DND-41 (cell line): Measurements from ENCODE around the gene SRMS.

ENCODE experiments used
- ATAC-seq: fragments of 200-7000 bp; cut with Tn5 transposase; 3 replicates; pipeline ENCODE4 v1.9.1; 2021; ENCODE audit warnings: low read depth; ENCODE audit not compliant: insufficient read depth
- DNase-seq: peaks from one replicate; pipeline ENCODE4 v3.0.0-alpha.2; 2020
- H2AFZ ChIP-seq: 2 replicates; pipeline ENCODE4 v1.6.0; 2012; ENCODE audit warnings: low read depth, low read length
- H3K27ac ChIP-seq: 2 replicates; pipeline ENCODE4 v1.5.1; 2012; ENCODE audit warnings: low read length, inconsistent platforms
- H3K27me3 ChIP-seq: fragments of 200-600 bp; sonication (generic); 2 replicates; pipeline ENCODE4 v1.6.0; 2012; ENCODE audit warnings: low read length, mild to moderate bottlenecking, inconsistent platforms; ENCODE audit not compliant: insufficient read depth, poor library complexity
- H3K36me3 ChIP-seq: 2 replicates; pipeline ENCODE4 v1.5.1; 2012; ENCODE audit warnings: low read length, inconsistent platforms; ENCODE audit not compliant: insufficient read depth
- H3K4me1 ChIP-seq: 2 replicates; pipeline ENCODE4 v1.5.1; 2012; ENCODE audit warnings: mild to moderate bottlenecking, low read length; ENCODE audit not compliant: insufficient read depth
- H3K4me2 ChIP-seq: 2 replicates; pipeline ENCODE4 v1.6.0; 2012; ENCODE audit warnings: mild to moderate bottlenecking, moderate library complexity, low read length, inconsistent platforms; ENCODE audit not compliant: insufficient read depth
- H3K4me3 ChIP-seq, 2 experiments: fragments of 200-600 bp in 1 of 2; shearing (Covaris generic) in 1 of 2; 2 replicates each; pipeline ENCODE4 v1.5.1; 2012 to 2016; ENCODE audit warnings: inconsistent platforms in 2 of 2, low read length in 2 of 2, mild to moderate bottlenecking in 2 of 2, low read depth in 1 of 2, moderate library complexity in 1 of 2
- H3K79me2 ChIP-seq: 2 replicates; pipeline ENCODE4 v1.6.0; 2012; ENCODE audit warnings: low read length, inconsistent platforms; ENCODE audit not compliant: insufficient read depth
- H3K9ac ChIP-seq: 2 replicates; pipeline ENCODE4 v1.6.0; 2012; ENCODE audit warnings: low read depth, mild to moderate bottlenecking, inconsistent platforms, low read length, moderate library complexity
- H3K9me3 ChIP-seq: 2 replicates; pipeline ENCODE4 v1.5.1; 2012; ENCODE audit warnings: low read length, moderate library complexity, mild to moderate bottlenecking, inconsistent platforms; ENCODE audit not compliant: insufficient read depth, severe bottlenecking
- H4K20me1 ChIP-seq: 2 replicates; pipeline ENCODE4 v1.6.0; 2012; ENCODE audit warnings: low read length; ENCODE audit not compliant: insufficient read depth
- CTCF ChIP-seq: IDR thresholded peaks from 2 replicates; pipeline ENCODE4 v1.5.1; 2012; ENCODE audit warnings: borderline replicate concordance, low read length, moderate library complexity, mild to moderate bottlenecking; ENCODE audit not compliant: poor library complexity, severe bottlenecking; ENCODE audit errors: extremely low read depth
- EZH2 ChIP-seq: IDR thresholded peaks from 3 replicates; pipeline ENCODE4 v1.6.1; 2012; ENCODE audit warnings: borderline replicate concordance, low read depth, mild to moderate bottlenecking, moderate library complexity, low read length, inconsistent platforms; ENCODE audit not compliant: severe bottlenecking

SRMS gene

GRCh38 chr20:63558804-63559484 lies 11.4 kb upstream of the SRMS start:
- no peak for TF ChIP-seq CTCF
- TF ChIP-seq EZH2, result no peak
- Histone ChIP-seq H3K36me3 (no peaks in the 10 kb centered on the region), H3K4me2 (no peak overlapping the region), H3K79me2 (no peaks in the 10 kb centered on the region), H3K27ac (no peak overlapping the region), H2AFZ (no peak overlapping the region), H3K9ac (no peak overlapping the region), H3K9me3 (no peaks in the 10 kb centered on the region), H3K4me1 (peaks cover 10% of the 10 kb centered on the region), H3K27me3 (no peaks in the 10 kb centered on the region), H4K20me1 (peaks cover 9% of the 10 kb centered on the region), H3K4me3 (no peak overlapping the region)
- no peak for DNase-seq
- no peak for ATAC-seq

GRCh38 chr20:63557481-63557891 lies 9.9 kb upstream of the SRMS start:
- Histone ChIP-seq H3K79me2 (no peaks in the 10 kb centered on the region), H3K4me2 (no peak overlapping the region), H3K4me3 (no peak overlapping the region), H4K20me1 (peaks cover 9% of the 10 kb centered on the region), H2AFZ (no peak overlapping the region), H3K4me1 (peaks cover 25% of the 10 kb centered on the region), H3K27me3 (no peaks in the 10 kb centered on the region), H3K27ac (no peak overlapping the region), H3K9me3 (no peaks in the 10 kb centered on the region), H3K36me3 (no peaks in the 10 kb centered on the region), H3K9ac (no peak overlapping the region)
- DNase-seq (no peak), ATAC-seq (no peak)
- TF ChIP-seq CTCF, result no peak
- TF ChIP-seq EZH2, result no peak

- DNase-seq, result no peak
- H3K27ac ChIP-seq, result no peak overlapping the region
- no peak overlapping the region for H3K4me2 ChIP-seq
- H3K27me3 ChIP-seq, result no peaks in the 10 kb centered on the region
- H3K4me1 ChIP-seq, result peaks cover 30% of the 10 kb centered on the region
- no peak overlapping the region for H3K4me3 ChIP-seq
- TF ChIP-seq EZH2 (no peak), CTCF (no peak)
- no peaks in the 10 kb centered on the region for H3K79me2 ChIP-seq
- H2AFZ ChIP-seq, result no peak overlapping the region
- H3K9ac ChIP-seq, result no peak overlapping the region
- H3K36me3 ChIP-seq, result no peaks in the 10 kb centered on the region
- H4K20me1 ChIP-seq, result peaks cover 9% of the 10 kb centered on the region
- H3K9me3 ChIP-seq, result no peaks in the 10 kb centered on the region
- ATAC-seq, result no peak
Observed at GRCh38 chr20:63556873-63557478, 9.4 kb upstream of the SRMS start.
